ENCODE results near the gene TOMM20. TPM values are rescaled to one million over a fixed set of nuclear protein-coding genes. Genes with fewer than 3 reads are reported as not detected.
"Not testable (repeated sequence)": the region's sequence is repeated elsewhere in the genome, so short reads cannot be mapped to it uniquely, and the experiment has no call there.

TOMM20 gene
- 10 to 100 TPM; 72.2 to 81.7 TPM for total RNA-seq

- ChIA-PET CTCF (interaction anchor here (0.9 to 2.0 kb wide), 4 partner anchors 24 to 642 kb away, joined by 3 to 8 read pairs (median 4); partner anchors contain the start of genes B3GALNT2 and RBM34), POLR2A (interaction anchor here (0.8 to 2.8 kb wide), 5 partner anchors 9 to 138 kb away, joined by 3 to 19 read pairs (median 4); partner anchors contain the start of gene RBM34)
- ATAC-seq (peak; percentile 97), DNase-seq (peak; percentile 95)
- H3K27ac Mint-ChIP-seq, result peak within 1 kb of the TSS; percentile 99
- no peaks in the 10 kb centered on the region for H3K9me3 Mint-ChIP-seq (ENCODE audit: insufficient read depth)
- H3K36me3 Mint-ChIP-seq (ENCODE audit: low read depth), result peaks cover 52% of the 10 kb centered on the region
- H3K4me1 Mint-ChIP-seq (ENCODE audit: low read depth), result peaks cover 36% of the 10 kb centered on the region
- H3K27me3 Mint-ChIP-seq (ENCODE audit: low read depth), result no peaks in the 10 kb centered on the region
- peak within 1 kb of the TSS; percentile 85 for H3K4me3 Mint-ChIP-seq
These were observed at the start of gene TOMM20 for GRCh38 chr1:235128456-235129328. Gene TOMM20, minus strand, starts transcription at chr1:235128837. Its CDS starts 122 bp downstream, at chr1:235128715.

- Mint-ChIP-seq H3K27ac (no peak overlapping the region), H3K9me3 (ENCODE audit: insufficient read depth) (no peaks in the 10 kb centered on the region), H3K4me1 (ENCODE audit: low read depth) (peaks cover 3% of the 10 kb centered on the region), H3K4me3 (no peak overlapping the region), H3K27me3 (ENCODE audit: low read depth) (no peaks in the 10 kb centered on the region), H3K36me3 (ENCODE audit: low read depth) (peaks cover 52% of the 10 kb centered on the region)
- CTCF ChIA-PET, result no interaction called here
- ATAC-seq, result no peak
- POLR2A ChIA-PET, result no interaction called here
- no peak for DNase-seq
These were observed 47.8 kb upstream of the TOMM20 start for GRCh38 chr1:235176486-235176885.

GRCh38 chr1:235169986-235170385 lies 41.3 kb upstream of the TOMM20 start:
- no peak overlapping the region for H3K4me3 Mint-ChIP-seq
- no peak overlapping the region for H3K27ac Mint-ChIP-seq
- ChIA-PET CTCF (no interaction called here), POLR2A (no interaction called here)
- peaks cover 48% of the 10 kb centered on the region for H3K36me3 Mint-ChIP-seq (ENCODE audit: low read depth)
- no peak for DNase-seq
- H3K27me3 Mint-ChIP-seq (ENCODE audit: low read depth), result no peaks in the 10 kb centered on the region
- H3K9me3 Mint-ChIP-seq (ENCODE audit: insufficient read depth), result peaks cover under 1% of the 10 kb centered on the region
- no peak for ATAC-seq
- no peaks in the 10 kb centered on the region for H3K4me1 Mint-ChIP-seq (ENCODE audit: low read depth)

- Mint-ChIP-seq H3K27me3 (ENCODE audit: low read depth) (no peaks in the 10 kb centered on the region), H3K27ac (no peak overlapping the region), H3K36me3 (ENCODE audit: low read depth) (peaks cover 45% of the 10 kb centered on the region), H3K9me3 (ENCODE audit: insufficient read depth) (peaks cover 4% of the 10 kb centered on the region), H3K4me1 (ENCODE audit: low read depth) (no peaks in the 10 kb centered on the region), H3K4me3 (no peak overlapping the region)
- no peak for ATAC-seq
- ChIA-PET POLR2A (interaction anchor here (1.1 kb wide), 2 partner anchors 7 to 21 kb away, joined by 3 read pairs; partner anchors contain the start of gene RBM34), CTCF (interaction anchor here (1.6 to 1.7 kb wide), 2 partner anchors 8 to 247 kb away, joined by 4 read pairs; no protein-coding TSS in a partner anchor)
- DNase-seq, result no peak
These were observed 39.7 kb upstream of the TOMM20 start for GRCh38 chr1:235168375-235168774.

- ChIA-PET POLR2A (interaction anchor here (0.6 to 2.1 kb wide), 14 partner anchors 8 to 991 kb away, joined by 3 to 19 read pairs (median 4); partner anchors contain the start of gene TOMM20), CTCF (interaction anchor here (1.3 to 1.4 kb wide), 3 partner anchors 254 to 262 kb away, joined by 4 to 5 read pairs (median 5); no protein-coding TSS in a partner anchor)
- no peak for ATAC-seq
- H3K9me3 Mint-ChIP-seq (ENCODE audit: insufficient read depth), result peaks cover 4% of the 10 kb centered on the region
- DNase-seq, result no peak
- peak overlapping the region; percentile 97 for H3K4me3 Mint-ChIP-seq
- H3K4me1 Mint-ChIP-seq (ENCODE audit: low read depth), result peaks cover 13% of the 10 kb centered on the region
- peak overlapping the region; percentile 100 for H3K27ac Mint-ChIP-seq
- no peaks in the 10 kb centered on the region for H3K27me3 Mint-ChIP-seq (ENCODE audit: low read depth)
- peaks cover 30% of the 10 kb centered on the region for H3K36me3 Mint-ChIP-seq (ENCODE audit: low read depth)
These were observed 33.2 kb upstream of the TOMM20 start for GRCh38 chr1:235161685-235162327.

- DNase-seq (peak; percentile 94), ATAC-seq (peak; percentile 92)
- H3K36me3 Mint-ChIP-seq (ENCODE audit: low read depth), result peaks cover 30% of the 10 kb centered on the region
- POLR2A ChIA-PET, result interaction anchor here (0.5 to 2.1 kb wide), 33 partner anchors 8 to 990 kb away, joined by 3 to 19 read pairs (median 4); partner anchors contain the start of genes GGPS1 and TOMM20
- H3K27me3 Mint-ChIP-seq (ENCODE audit: low read depth), result no peaks in the 10 kb centered on the region
- H3K27ac Mint-ChIP-seq, result peak within 1 kb of the TSS; percentile 100
- CTCF ChIA-PET, result interaction anchor here (0.6 to 1.4 kb wide), 9 partner anchors 9 to 262 kb away, joined by 3 to 7 read pairs (median 4); no protein-coding TSS in a partner anchor
- peaks cover 13% of the 10 kb centered on the region for H3K4me1 Mint-ChIP-seq (ENCODE audit: low read depth)
- peak within 1 kb of the TSS; percentile 97 for H3K4me3 Mint-ChIP-seq
- peaks cover 4% of the 10 kb centered on the region for H3K9me3 Mint-ChIP-seq (ENCODE audit: insufficient read depth)
These were observed 32.5 kb upstream of the TOMM20 start, which contains the start of gene RBM34 for GRCh38 chr1:235160957-235161684. Gene RBM34, minus strand, starts transcription at chr1:235161250. Its CDS starts 24 bp downstream, at chr1:235161226.

GRCh38 chr1:235160383-235160956 lies 31.8 kb upstream of the TOMM20 start:
- Mint-ChIP-seq H3K27me3 (ENCODE audit: low read depth) (no peaks in the 10 kb centered on the region), H3K4me1 (ENCODE audit: low read depth) (peaks cover 15% of the 10 kb centered on the region), H3K36me3 (ENCODE audit: low read depth) (peaks cover 29% of the 10 kb centered on the region), H3K27ac (peak overlapping the region; percentile 100), H3K9me3 (ENCODE audit: insufficient read depth) (peaks cover 4% of the 10 kb centered on the region), H3K4me3 (peak overlapping the region; percentile 97)
- peak; percentile 61 for ATAC-seq
- ChIA-PET CTCF (interaction anchor here (0.6 to 1.4 kb wide), 11 partner anchors 8 to 263 kb away, joined by 3 to 7 read pairs (median 4); no protein-coding TSS in a partner anchor), POLR2A (interaction anchor here (0.5 to 2.1 kb wide), 32 partner anchors 9 to 989 kb away, joined by 3 to 19 read pairs (median 4); partner anchors contain the start of genes GGPS1 and TOMM20)
- peak; percentile 68 for DNase-seq

- H3K27me3 Mint-ChIP-seq (ENCODE audit: low read depth); H3K9me3 Mint-ChIP-seq (ENCODE audit: insufficient read depth); ATAC-seq; DNase-seq: not testable (repeated sequence)
- peak overlapping the region; percentile 82 for H3K27ac Mint-ChIP-seq
- H3K4me3 Mint-ChIP-seq, result peak overlapping the region; percentile 97
- H3K4me1 Mint-ChIP-seq (ENCODE audit: low read depth), result peaks cover 15% of the 10 kb centered on the region
- CTCF ChIA-PET, result interaction anchor here (1.2 to 1.3 kb wide), 2 partner anchors 9 to 28 kb away, joined by 4 read pairs; no protein-coding TSS in a partner anchor
- H3K36me3 Mint-ChIP-seq (ENCODE audit: low read depth), result peaks cover 30% of the 10 kb centered on the region
- POLR2A ChIA-PET, result interaction anchor here (0.9 to 2.1 kb wide), 7 partner anchors 18 to 264 kb away, joined by 3 to 19 read pairs (median 5); partner anchors contain the start of genes GGPS1 and TOMM20
These were observed 31.3 kb upstream of the TOMM20 start for GRCh38 chr1:235159930-235160329.

GRCh38 chr1:235159284-235159683 lies 30.6 kb upstream of the TOMM20 start:
- not testable (repeated sequence) for ATAC-seq; H3K27ac Mint-ChIP-seq; DNase-seq; H3K9me3 Mint-ChIP-seq (ENCODE audit: insufficient read depth); H3K27me3 Mint-ChIP-seq (ENCODE audit: low read depth)
- H3K4me3 Mint-ChIP-seq, result peak overlapping the region; percentile 97
- ChIA-PET POLR2A (interaction anchor here (0.7 to 2.1 kb wide), 2 partner anchors 31 to 75 kb away, joined by 3 to 19 read pairs; partner anchors contain the start of gene TOMM20), CTCF (interaction anchor here (0.9 to 4.4 kb wide), 3 partner anchors 9 to 257 kb away, joined by 3 to 17 read pairs (median 4); no protein-coding TSS in a partner anchor)
- H3K36me3 Mint-ChIP-seq (ENCODE audit: low read depth), result peaks cover 31% of the 10 kb centered on the region
- H3K4me1 Mint-ChIP-seq (ENCODE audit: low read depth), result peaks cover 15% of the 10 kb centered on the region

GRCh38 chr1:235158680-235159079 lies 30.0 kb upstream of the TOMM20 start:
- H3K36me3 Mint-ChIP-seq (ENCODE audit: low read depth), result peaks cover 33% of the 10 kb centered on the region
- no peaks in the 10 kb centered on the region for H3K9me3 Mint-ChIP-seq (ENCODE audit: insufficient read depth)
- H3K4me3 Mint-ChIP-seq, result no peak overlapping the region
- no peak for DNase-seq
- ChIA-PET CTCF (interaction anchor here (0.8 to 4.4 kb wide), 3 partner anchors 39 to 346 kb away, joined by 3 to 17 read pairs (median 3); partner anchors contain the start of gene B3GALNT2), POLR2A (no interaction called here)
- ATAC-seq, result no peak
- no peak overlapping the region for H3K27ac Mint-ChIP-seq
- H3K27me3 Mint-ChIP-seq (ENCODE audit: low read depth), result no peaks in the 10 kb centered on the region
- peaks cover 15% of the 10 kb centered on the region for H3K4me1 Mint-ChIP-seq (ENCODE audit: low read depth)
